C4-2B (cell line): ENCODE results near the gene RANBP3.

Experiments used
- CTCF ChIP-seq: fragments of 450-650 bp; conservative IDR thresholded peaks from 2 replicates; pipeline ENCODE4 v1.5.1; 2017; ENCODE audit warnings: mild to moderate bottlenecking
- ZFX ChIP-seq: fragments of 450-650 bp; IDR thresholded peaks from 2 replicates; pipeline ENCODE4 v1.6.1; 2017

- TF ChIP-seq CTCF, result no peak
- no peak for TF ChIP-seq ZFX
These were observed 3.1 kb downstream of the RANBP3 start for GRCh38 chr19:5974721-5975387.
